HG03342 (cell line): ENCODE data around the gene SH3PXD2B.
"Not testable (repeated sequence)": the region's sequence is repeated elsewhere in the genome, so short reads cannot be mapped to it uniquely, and the experiment has no call there.

Source experiments
- ATAC-seq: cut with Tn5 transposase; IDR thresholded peaks from one replicate; pipeline ENCODE4 v1.9.1; 2021; ENCODE audit warnings: mild to moderate bottlenecking, moderate library complexity; ENCODE audit not compliant: unreplicated experiment

Gene SH3PXD2B

DNA sequence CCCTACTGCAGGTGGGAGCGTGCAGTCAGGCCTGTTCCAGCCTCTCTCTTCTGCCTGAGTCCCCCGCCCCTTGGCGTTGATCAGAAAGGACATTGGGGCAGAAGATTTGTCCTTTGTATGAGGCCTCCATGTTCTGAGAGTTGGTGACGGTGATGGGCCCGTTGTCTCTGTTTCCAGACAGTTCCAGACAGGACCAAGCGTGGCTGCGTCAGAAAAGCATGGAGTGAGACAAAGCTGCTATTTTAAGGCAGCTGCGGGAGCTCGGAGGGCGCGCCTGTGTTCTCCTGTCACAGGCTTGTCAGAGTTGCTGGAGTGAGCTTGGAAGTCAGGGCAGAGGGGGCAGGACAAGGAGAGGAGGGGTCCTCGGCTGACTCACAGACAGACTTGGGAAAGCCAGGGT is 32.1 kb upstream of the SH3PXD2B start:
- ATAC-seq, result no peak

DNA sequence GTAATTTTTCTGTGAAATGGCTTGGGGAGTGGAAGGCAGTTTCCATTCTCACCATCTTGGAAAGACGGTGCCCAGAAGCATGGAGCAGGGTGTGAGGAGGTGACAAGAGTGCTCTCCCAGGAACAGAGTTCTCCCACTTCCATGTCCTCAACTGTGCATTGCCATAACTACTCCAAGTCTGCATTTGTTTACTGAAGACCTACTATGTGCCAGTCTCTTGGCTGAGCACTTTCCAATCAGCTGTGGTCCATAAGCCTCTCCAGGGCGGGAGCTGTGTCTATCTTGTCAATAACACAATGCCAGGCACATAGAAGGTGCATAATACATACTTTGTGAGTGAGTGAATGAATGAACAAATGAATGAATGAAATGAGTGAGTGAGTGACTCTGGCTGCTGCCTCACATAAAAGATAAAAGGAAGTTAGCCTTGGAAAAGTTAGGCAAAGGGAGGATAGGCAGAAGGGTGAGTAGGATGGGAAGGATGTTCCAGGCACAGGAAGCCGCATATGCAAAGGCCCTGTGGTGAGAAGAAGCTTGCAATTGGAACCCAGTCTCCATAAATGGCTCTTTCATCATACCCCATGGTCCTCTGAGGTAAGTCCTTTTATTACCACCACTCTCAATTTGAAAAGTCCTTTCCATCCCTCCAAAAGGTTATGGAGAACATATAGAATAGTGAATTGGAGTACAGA is 31.3 kb upstream of the SH3PXD2B start:
- no peak for ATAC-seq

DNA sequence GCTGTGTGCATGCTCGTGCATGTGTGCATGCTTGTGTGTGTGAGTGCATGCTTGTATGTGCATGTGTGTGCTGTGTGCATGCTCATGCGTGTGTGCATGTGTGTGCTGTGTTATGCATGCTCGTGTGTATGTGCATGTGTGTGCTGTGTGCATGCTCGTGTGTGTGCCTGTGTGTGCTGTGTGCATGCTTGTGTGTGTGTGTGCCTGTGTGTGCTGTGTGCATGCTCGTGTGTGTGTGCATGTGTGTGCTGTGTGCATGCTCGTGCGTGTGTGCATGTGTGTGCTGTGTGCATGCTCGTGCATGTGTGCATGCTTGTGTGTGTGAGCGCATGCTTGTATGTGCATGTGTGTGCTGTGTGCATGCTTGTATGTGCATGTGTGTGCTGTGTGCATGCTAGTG is 30.3 kb upstream of the SH3PXD2B start:
- ATAC-seq, result no peak

DNA sequence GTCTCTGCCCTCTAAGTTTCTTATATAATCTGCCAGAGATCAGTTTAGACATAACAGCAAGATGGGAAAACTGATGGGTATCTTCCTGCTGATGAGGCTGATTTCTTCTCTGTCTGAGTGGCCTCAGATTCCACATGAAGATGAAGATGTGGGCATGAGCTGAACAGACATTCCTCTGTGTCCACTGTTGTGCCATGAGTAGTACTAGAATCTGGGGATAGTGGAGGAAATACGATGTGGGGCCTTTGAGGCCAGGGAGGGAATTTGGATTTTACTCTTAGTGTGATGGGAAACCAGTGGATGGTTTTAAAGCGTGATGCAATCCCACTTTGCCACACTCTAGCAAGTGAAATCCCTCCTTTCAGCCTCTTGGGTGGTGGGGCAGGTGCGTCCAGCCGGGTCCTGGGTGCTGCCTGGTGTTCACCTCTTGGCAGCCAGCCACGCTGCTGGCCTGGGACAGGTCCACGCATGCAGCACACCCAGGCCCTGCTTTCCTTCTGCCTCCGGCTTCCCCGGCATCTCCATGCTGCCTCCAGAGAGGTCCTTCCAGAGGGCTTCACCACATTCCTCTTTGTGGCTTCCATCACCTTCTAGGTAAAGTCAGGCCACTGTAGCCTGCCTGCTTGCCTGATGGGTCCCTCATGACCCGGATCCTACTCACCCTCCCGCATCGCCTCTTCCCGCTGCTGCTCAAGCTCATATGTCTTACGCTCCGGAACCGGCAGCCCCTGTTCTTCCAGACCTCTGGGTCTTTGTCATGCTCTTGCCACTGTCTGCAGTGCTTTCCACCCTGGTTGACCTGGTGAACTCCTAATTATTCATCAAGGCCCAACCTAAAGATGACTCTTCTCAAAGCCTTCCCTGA is 28.1 kb upstream of the SH3PXD2B start:
- no peak for ATAC-seq

DNA sequence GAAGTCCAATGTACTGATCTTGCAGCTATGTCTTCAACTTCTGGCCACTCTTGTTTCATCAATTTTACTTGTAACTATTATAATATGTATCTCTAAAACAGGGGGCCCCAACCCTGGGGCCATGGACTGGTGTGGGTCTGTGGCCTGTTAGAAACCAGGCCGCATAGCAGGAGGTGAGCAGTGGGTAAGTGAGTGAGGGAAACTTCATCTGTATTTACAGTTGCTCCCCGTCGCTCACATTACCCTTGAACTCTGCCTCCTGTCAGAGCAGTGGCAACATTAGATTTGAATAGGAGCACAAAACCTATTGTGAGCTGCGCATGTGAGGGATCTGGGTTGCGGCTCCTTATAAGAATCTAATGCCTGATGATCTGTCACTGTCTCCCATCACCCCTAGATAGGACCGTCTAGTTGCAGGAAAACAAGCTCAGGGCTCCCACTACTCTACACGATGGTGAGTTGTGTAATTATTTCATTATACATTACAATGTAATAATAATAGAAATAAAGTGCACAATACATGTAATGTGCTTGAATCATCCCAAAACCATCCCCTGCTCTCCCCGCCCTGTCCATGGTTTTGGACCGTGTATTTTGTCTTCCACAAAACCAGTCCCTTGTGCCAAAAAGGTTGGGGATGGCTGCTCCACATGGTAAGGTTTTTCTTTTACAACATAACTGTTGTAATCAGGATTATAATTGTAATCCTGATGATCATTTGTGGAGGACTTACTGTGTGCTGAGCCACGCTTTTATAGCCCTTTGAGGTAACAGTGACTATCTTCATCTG is 26.9 kb upstream of the SH3PXD2B start:
- ATAC-seq, result no peak

DNA sequence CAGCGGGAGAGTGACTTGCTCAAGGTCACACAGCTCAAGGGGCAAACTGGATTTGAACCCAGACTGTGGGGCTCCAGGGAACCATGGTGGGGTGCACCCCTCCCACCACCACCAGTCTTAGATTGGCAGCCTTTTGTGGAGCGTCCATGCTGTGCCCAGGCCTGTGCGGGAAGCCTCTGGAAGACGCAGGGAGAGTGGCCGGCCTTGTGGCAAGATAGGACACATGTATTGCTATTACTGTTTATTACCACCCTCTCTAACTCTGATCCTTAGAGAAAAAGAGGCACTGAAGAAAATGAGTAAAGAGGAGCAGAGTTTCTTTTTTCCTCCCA is 25.4 kb upstream of the SH3PXD2B start:
- no peak for ATAC-seq

DNA sequence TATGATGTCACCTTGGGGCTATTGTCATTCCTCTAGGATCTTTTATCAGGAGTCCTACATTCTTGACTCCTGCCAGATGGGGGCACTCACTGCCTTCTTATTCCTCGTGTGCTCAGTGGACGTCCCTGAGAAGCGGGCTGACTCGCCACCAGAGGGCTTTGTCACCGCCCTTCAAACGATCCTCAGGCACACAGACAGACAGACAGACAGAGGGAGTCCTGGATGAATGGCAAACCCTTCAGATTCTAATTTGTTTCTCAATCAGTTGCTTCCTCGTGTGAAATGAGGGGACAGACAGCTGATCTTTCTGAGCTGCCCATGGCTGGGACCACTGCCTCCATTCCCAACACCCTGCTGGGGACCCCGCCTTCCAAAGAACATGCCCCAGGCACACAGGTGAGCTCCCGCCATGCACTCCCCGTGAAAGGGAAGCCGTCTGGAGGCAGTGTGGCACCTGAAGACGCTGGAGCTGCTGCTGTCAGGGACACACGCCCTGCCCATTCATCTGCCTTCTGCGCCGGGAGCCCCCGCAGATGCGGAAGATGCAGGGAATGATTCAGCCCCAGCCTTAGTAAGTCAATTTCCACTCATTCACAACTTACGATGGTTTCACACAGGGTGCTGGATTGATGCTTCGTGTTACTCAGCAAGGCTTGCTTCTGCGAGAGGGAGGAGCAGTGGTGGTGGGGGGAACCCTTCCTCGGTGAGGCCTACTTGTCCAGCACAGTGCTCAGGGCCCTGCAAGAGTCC is 24.9 kb upstream of the SH3PXD2B start:
- ATAC-seq, result peak; percentile 72

DNA sequence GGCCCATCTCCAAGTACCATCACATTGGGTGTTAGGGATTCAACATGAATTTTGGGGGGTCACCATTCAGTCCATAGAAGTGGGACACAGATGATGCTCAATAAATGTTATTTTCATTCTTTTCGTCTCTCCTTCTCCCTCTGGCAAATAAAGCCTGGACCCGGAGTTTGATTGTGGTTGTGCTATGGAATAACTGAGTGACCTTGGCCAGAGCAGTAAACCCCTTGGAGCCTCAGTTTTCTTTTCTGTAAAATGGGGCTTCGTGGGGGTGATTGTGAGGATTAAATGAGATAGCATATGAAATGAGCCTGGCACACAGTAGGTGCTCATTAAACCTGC is 24.3 kb upstream of the SH3PXD2B start:
- not testable (repeated sequence) for ATAC-seq

DNA sequence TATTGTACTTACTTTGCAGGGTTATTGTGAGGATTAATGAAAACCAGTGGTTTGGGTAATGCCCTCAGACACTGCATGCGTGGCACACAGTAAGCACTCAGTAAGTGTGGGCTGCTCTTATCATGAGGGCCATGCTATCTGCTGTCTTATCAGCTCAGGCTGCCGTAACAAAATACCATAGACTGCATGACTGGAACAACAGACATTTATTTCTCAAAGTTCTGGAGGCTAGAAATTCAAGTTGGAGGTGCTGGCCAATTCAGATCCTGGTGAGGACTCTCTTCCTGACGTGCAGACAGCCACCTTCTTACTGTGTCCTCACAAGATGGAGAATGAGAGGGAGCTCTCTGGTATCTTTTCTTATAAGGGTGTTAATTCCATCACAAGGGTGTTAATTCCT is 23.9 kb upstream of the SH3PXD2B start:
- ATAC-seq, result no peak

DNA sequence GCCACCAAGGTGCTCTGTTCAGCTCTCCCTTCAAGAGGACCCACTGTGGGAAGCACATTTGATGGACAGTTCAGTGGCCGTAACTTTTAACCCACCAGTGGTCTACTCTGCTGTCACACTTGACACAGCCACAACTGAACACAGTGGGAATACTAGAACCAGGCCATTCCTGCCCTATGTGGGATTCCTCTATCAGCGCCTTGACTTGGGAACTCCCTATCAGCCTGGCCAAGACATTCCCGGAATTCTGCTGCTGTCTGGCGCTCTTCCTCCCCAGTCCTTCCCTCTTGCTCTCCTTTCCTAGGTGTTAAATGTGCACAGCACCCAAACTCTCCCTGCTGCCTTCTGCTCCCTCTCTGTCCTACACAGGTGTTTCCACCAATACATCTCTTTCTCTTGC is 23.1 kb upstream of the SH3PXD2B start:
- ATAC-seq, result no peak

DNA sequence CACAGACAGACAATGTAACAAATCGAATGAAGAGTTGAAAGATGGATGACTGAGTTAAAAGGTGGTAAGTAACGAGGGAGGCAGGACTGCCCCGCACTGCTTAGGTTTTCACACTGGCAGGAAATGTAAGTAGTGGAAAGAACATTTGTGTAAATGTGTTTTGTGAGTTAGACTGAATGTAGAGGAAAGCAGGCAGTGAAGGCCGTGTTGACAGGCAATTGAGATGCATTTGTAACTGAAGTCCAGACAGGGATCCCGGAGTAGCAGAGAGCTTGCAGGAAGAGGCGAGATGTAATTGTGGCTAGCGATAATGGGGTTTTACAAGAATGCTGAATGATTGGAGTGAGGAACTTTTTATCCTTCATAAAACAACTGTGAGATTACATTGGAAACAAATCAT is 20.0 kb upstream of the SH3PXD2B start:
- no peak for ATAC-seq

DNA sequence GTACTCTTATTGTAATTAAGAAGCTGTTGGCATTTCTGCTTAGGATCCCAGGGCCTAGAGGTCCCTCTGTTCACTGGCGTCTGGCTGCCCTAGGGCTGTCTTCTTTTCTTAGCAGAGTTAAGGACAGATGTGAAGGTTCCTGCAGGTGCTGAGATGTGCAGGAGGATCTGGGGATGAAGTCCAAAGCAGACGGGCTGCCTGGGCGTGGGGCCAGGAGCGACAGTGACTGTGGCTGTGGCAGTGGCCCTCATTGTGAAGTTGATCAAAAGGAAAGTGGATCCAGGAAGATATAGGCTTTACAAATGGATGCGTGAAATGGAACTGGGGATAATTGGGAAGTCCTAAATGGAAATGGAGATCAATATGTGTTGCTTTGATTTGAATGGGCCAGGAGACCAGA is 19.1 kb upstream of the SH3PXD2B start:
- no peak for ATAC-seq

DNA sequence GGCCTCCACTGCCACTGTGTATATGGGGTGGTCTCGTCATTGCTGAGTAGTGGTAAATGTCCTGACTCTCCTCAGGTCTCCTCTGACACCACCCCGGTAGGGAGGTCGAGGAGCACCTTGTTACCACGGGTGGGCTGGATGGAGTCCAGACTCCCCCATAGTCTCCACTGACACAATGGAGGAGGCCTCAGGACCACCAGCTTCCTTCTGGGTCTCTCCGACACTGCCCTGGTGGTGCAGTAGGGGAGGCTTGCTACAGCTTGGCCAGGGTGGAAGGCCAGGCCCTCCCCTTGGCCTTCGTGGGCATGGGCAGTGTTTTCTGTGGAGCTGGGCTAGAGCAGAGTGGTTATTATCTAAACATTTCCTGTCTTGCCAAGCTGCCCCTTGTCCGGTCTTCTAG is 15.4 kb upstream of the SH3PXD2B start:
- ATAC-seq, result no peak

DNA sequence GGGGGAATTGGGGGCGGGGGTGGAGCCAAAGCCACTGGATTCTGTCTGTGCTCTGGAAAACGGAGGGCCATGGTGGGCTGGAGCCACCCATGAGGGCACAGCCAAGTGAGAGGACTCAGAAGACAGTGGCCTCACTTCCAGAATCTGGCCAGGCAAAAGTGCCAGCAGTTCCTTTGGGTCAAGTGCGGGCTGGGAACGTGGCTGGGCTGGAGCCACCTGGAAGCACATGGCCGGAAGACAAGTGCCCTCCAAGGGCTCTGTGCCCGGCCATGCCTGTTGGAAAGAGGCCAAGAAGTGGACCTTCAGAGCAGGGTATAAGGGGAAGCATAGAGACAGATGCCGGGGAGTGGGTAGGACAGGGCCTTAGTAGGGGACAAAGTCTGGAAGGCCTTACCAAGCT is 11.7 kb upstream of the SH3PXD2B start:
- no peak for ATAC-seq

DNA sequence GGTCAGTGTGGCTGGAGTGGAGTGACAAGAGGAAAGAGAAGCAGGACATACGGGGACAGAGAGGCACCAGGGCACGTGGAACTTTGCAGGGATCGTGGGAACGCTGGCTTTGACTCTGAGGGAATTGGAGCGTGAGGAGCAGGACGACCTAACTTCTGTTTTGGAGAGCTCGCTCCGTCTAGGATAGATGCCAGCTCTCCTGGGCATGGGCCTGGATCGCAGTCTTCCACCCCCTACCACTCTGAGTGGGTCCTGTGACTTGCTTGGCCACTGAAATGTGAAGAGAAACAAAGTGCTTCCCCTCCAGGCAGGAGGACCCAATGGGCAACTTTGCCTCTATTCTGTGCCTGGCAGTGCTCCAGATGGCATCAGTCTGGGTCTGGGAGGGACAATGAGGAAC is 8.7 kb upstream of the SH3PXD2B start:
- ATAC-seq, result no peak

DNA sequence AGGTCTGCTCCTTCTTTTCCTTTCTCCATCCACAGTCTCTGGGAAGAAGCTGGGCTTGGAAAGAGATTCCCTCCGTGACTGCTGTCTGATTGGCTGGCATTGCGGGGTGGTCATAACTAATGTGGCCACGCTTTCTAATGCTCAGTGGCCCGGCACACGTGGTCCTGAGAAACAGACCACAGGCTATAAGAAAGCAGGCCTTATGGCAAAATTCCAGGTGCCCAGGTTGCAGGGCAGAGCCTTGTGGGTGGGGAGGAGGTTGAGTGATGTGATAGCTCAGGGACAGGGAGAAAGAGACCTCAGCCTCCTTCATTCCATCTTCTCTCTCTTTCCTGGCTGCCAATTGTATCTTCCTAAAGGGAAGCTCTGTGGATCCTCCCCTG is 5.4 kb upstream of the SH3PXD2B start:
- no peak for ATAC-seq

DNA sequence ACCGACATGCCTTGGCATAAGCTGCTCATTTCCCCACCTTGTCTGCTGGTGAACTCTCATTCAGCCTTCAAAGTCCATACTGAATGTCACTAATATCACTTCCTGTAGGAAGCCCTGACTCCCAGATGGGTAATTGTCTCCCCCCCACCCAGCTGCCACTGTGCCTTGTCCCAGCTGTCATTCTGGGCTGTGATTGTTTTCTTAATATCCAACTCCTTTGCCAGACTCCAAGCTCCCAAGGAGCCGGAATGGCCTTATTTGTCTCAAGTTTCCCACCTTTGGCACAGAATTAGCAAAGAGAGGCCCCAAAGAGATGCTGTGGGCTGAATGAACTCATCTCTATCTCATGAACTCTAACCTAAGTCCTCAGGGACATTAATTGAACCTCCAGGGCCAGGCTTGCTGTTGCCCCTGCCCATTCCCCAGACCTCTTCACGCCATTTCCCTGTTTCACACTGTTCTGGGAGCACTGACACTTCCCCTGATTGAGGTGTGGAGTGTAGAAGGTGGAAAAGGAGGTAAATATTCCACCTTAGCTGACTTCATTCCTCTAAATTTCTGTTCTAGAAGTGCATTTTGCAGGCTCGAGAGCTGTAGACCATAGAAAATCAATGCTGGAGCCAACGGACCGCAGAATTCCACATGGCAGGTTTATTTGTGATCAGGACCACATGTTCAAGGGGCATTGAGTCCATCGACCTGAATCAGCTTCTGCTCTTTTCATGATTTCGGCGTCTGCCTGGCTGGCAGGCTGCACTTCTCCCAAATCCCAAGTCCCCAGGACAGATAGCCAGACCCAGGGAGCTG is 4.9 kb upstream of the SH3PXD2B start:
- ATAC-seq, result no peak

DNA sequence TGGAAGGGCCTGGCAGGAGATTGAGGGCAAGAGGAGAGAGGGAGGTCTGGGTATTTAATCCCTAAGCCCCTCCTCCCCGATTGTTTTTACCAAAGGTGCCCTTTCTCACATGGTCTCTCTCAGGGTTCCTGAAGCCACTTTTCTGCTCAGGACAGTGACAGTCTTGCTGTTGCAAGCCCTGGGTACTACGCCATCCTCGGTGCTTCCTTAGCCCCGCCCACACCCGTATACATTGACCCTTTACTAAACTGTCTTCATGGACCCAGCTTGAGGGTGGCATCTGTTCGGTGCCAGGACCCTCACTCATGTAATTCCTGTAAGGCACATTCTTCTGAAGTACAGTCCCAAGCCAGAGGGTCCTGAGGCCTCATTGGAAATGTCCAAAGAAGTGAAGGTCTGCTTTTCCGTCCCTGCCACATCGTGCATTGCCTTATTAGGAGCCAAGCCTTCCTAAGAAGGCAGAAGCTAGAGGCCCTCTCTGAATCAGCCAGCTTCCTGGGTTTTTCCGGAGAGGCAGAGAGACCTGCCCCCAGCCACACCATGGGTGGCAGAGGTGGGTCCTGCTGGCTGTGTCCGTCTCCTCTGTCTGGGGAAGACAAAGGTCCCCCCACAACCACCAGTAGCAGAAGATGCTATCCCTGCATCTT is 1.9 kb upstream of the SH3PXD2B start:
- no peak for ATAC-seq

DNA sequence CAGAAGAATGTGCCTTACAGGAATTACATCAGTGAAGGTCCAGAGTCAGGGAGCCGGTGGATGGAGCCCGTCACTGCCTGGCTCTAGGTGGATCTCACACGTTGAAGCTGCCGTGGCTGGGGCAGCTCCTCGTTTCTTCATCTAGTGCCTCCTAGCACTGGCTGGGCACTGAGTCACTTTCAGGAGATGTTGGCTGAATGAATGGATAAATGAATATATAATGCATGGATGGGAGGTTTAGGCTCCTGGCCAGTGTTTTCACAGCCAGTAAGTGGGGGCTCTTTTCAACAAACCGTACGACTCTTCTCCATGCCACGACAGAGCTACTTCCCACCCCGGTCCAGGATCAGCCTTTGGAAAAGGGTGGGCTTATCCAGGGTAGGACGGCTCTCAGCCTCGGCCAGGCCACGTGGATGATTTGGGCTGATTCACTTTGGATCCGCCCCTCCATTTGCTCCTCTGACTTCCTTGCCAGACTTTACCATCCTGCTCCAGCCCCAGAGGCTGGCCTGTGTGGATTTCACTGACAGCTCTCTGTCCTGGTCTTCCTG is 1.3 kb upstream of the SH3PXD2B start:
- no peak for ATAC-seq

DNA sequence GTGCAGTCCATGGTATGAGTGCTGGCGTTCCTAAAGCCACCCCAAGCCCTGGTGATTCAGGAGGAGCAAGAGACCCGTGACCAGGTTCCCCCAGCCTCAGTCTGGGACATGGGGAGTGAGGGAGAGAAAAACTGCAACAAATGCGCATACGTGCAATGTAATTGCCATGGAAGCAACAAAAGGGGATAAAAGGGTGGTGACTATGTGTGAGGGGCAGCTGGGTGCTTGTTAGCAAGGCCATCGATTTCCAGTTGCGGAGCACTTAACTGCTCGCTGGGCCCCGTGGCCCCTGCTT is 709 bp upstream of the SH3PXD2B start:
- no peak for ATAC-seq
